K562 (cell line): ENCODE measurements around the gene PPIP5K2. TPM values are rescaled to one million over a fixed set of nuclear protein-coding genes. Genes with fewer than 3 reads are reported as not detected.

Source experiments
- BHLHE40 ChIP-seq: IDR thresholded peaks from 2 replicates; pipeline ENCODE4 v1.6.1; 2011; ENCODE audit warnings: low read length, improper control_type of control experiment
- E2F6 ChIP-seq, 2 experiments: IDR thresholded peaks; 2 replicates each; pipeline ENCODE4 v1.6.1; 2011; ENCODE audit warnings: borderline replicate concordance in 1 of 2, control low read depth in 1 of 2, low read depth in 1 of 2, low read length in 1 of 2, mild to moderate bottlenecking in 1 of 2, mixed read lengths in 1 of 2, moderate library complexity in 1 of 2; ENCODE audit not compliant: insufficient read depth in 1 of 2, insufficient read length in 1 of 2, poor library complexity in 1 of 2, severe bottlenecking in 1 of 2; ENCODE audit errors: extremely low read depth in 1 of 2
- FOSL1 ChIP-seq: fragments of 200-800 bp; sonication (Bioruptor generic); conservative IDR thresholded peaks from 2 replicates; pipeline ENCODE4 v1.6.1; 2016; ENCODE audit warnings: missing genetic modification characterization, missing compliant biosample characterization
- FOXJ3 ChIP-seq: sonication (generic); formaldehyde crosslinking; IDR thresholded peaks from 2 replicates; pipeline ENCODE4 v1.4.0; 2020; ENCODE audit warnings: mild to moderate bottlenecking, missing genetic modification reagents
- KLF6 ChIP-seq: fragments of 250-450 bp; sonication (Bioruptor Pico); IDR thresholded peaks from 2 replicates; pipeline ENCODE4 v1.4.0; 2020; ENCODE audit warnings: mild to moderate bottlenecking, moderate library complexity, borderline replicate concordance
- PATZ1 ChIP-seq: fragments of 250-450 bp; sonication (Bioruptor Pico); IDR thresholded peaks from 2 replicates; pipeline ENCODE4 v1.5.0; 2020; ENCODE audit warnings: mild to moderate bottlenecking, borderline replicate concordance
- PKNOX1 ChIP-seq: fragments of 450-650 bp; IDR thresholded peaks from 2 replicates; pipeline ENCODE4 v1.6.1; 2016
- PURB ChIP-seq: sonication (generic); formaldehyde crosslinking; IDR thresholded peaks from 2 replicates; pipeline ENCODE4 v1.9.0; 2021; ENCODE audit warnings: low read depth, mild to moderate bottlenecking, missing genetic modification reagents
- RAD21 ChIP-seq, 2 experiments: fragments of 250-450 bp in 1 of 2; fragments of 450-650 bp in 1 of 2; sonication (Bioruptor Pico) in 1 of 2; formaldehyde crosslinking in 1 of 2; IDR thresholded peaks in 1 of 2; conservative IDR thresholded peaks in 1 of 2; 2 replicates each; pipeline versions ENCODE4 v1.4.0 to v1.8.0; 2020 to 2022; ENCODE audit warnings: mild to moderate bottlenecking in 2 of 2, moderate library complexity in 1 of 2
- SAFB2 ChIP-seq: fragments of 200-400 bp; formaldehyde crosslinking; IDR thresholded peaks from 2 replicates; pipeline ENCODE4 v1.6.1; 2018; ENCODE audit warnings: borderline replicate concordance, low read length, low read depth, moderate library complexity; ENCODE audit not compliant: severe bottlenecking
- SMAD4 ChIP-seq: fragments of 250-450 bp; sonication (Bioruptor Pico); conservative IDR thresholded peaks from 2 replicates; pipeline ENCODE4 v1.8.0; 2021; ENCODE audit warnings: inconsistent platforms, mild to moderate bottlenecking, moderate library complexity
- STAT5A ChIP-seq: IDR thresholded peaks from 2 replicates; pipeline ENCODE4 v1.6.1; 2012; ENCODE audit warnings: low read length, inconsistent platforms, borderline replicate concordance
- SUPT5H ChIP-seq: fragments of 450-650 bp; IDR thresholded peaks from 2 replicates; pipeline ENCODE4 v1.6.1; 2016
- THRB ChIP-seq: fragments of 450-650 bp; formaldehyde crosslinking; conservative IDR thresholded peaks from 2 replicates; pipeline ENCODE4 v1.4.0; 2022; ENCODE audit warnings: mild to moderate bottlenecking, missing genetic modification characterization
- TRIM25 ChIP-seq: fragments of 450-650 bp; IDR thresholded peaks from 2 replicates; pipeline ENCODE4 v1.7.0; 2016; ENCODE audit warnings: borderline replicate concordance
- ZNF740 ChIP-seq, 3 experiments: fragments of 200-800 bp in 1 of 3; sonication (Bioruptor generic) in 1 of 3; sonication (generic) in 1 of 3; formaldehyde crosslinking in 1 of 3; IDR thresholded peaks; 2 replicates each; pipeline versions ENCODE4 v1.6.1 to v1.8.0; 2016 to 2022; ENCODE audit warnings: mild to moderate bottlenecking in 2 of 3, missing compliant biosample characterization in 2 of 3, missing genetic modification characterization in 2 of 3, missing genetic modification reagents in 1 of 3
- ZNF785 ChIP-seq: fragments of 250-450 bp; sonication (Bioruptor Pico); IDR thresholded peaks from 2 replicates; pipeline ENCODE4 v1.4.0; 2020; ENCODE audit warnings: mild to moderate bottlenecking
- polyA plus RNA-seq, 8 experiments: library from polyadenylated mRNA; depleted of rRNA in 4 of 8; stranded (reverse) in 5 of 8; unstranded in 3 of 8; fragments of >200 nt; fragmentation: Nextera tagmentation in 2 of 8; fragmentation: Illumina TruSeq in 1 of 8; extraction: Ambion mirVana in 2 of 8; extraction: Trizol in 1 of 8; gene quantifications; 2 replicates each; pipeline versions ENCODE4 v1.2.1 to v1.2.3, GENCODE V29; 2011 to 2014; ENCODE audit warnings: inconsistent platforms in 1 of 8, missing spikeins in 1 of 8
- total RNA-seq, 7 experiments: library from RNA; depleted of rRNA in 6 of 7; stranded (reverse); fragments of >200 nt in 6 of 7; fragmentation: Illumina TruSeq in 2 of 7; extraction: Trizol in 2 of 7; gene quantifications; 2 replicates each; pipeline versions ENCODE4 v1.2.1 to v1.2.3, GENCODE V29; 2011 to 2021; ENCODE audit warnings: low replicate concordance in 1 of 7

The PPIP5K2 gene
- total and polyA plus RNA-seq, 9 of the 15 experiments (the other 6 are each of a cell fraction or from before 2014, with no cell fraction given), result 39.4 to 150 (median 99.1) TPM

GRCh38 chr5:103258368-103258956, 138.4 kb downstream of the PPIP5K2 start, which contains the start of gene MACIR (continued):
- TF ChIP-seq KLF6 (CRISPR knock-in tag) (no peak), FOXJ3 (CRISPR knock-in tag) (no peak), BHLHE40 (0 out of 2 replicates have a peak, but pooled peaks have one; percentile 12), SAFB2 (no peak), TRIM25 (no peak), FOSL1 (tag) (no peak), E2F6 (IDR thresholded peaks at IDR 0.05; ENCODE audit: borderline replicate concordance in 1 of 2, extremely low read depth in 1 of 2, insufficient read depth in 1 of 2, insufficient read length in 1 of 2, low read depth in 1 of 2, low read length in 1 of 2, poor library complexity in 1 of 2, severe bottlenecking in 1 of 2) (peak in 1 of 2 experiments; percentile 73), ZNF785 (CRISPR knock-in tag) (no peak), SMAD4 (CRISPR knock-in tag) (peak; percentile 32; the same call in 1 of the 2 replicates), SUPT5H (peak; percentile 83), THRB (no peak), PURB (CRISPR knock-in tag) (no peak), STAT5A (no peak), ZNF740 (CRISPR knock-in tag; IDR thresholded peaks at IDR 0.05) (0 out of 2 replicates have a peak, but pooled peaks have one; percentile 29), ZNF740 (tag; IDR thresholded peaks at IDR 0.05) (no peak), PATZ1 (CRISPR knock-in tag) (no peak), PKNOX1 (peak; percentile 63), RAD21 (CRISPR knock-in tag; conservative IDR thresholded peaks at IDR 0.05 in 1 of 2, IDR thresholded peaks at IDR 0.05 in 1 of 2) (0 out of 4 replicates have a peak, but pooled peaks of 1 of the 2 experiments have one; percentile 9)
